ENCODE data around the gene CENPF.

DNA sequence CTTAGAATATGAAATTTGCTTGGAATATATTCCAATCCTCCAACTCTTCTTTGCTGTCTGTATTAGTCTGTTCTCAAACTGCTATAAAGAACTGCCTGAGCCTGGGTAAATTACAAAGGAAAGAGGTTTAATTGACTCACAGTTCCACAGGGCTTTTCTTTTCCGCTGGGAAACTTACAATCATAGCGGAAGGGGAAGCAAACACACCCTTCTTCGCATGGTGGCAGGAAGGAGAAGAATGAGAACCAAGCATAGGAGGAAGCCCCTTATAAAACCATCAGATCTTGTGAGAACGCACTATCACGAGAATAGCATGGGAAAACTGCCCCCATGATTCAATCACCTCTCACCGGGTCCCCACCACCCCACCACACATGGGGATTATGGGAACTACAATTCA, 14.8 kb downstream of the CENPF start:
- TF ChIP-seq EZH2 (IDR thresholded peaks at IDR 0.05) (no peak), EZH2phosphoT487 (IDR thresholded peaks at IDR 0.05) (no peak)
- TF ChIP-seq, protein P1, sequence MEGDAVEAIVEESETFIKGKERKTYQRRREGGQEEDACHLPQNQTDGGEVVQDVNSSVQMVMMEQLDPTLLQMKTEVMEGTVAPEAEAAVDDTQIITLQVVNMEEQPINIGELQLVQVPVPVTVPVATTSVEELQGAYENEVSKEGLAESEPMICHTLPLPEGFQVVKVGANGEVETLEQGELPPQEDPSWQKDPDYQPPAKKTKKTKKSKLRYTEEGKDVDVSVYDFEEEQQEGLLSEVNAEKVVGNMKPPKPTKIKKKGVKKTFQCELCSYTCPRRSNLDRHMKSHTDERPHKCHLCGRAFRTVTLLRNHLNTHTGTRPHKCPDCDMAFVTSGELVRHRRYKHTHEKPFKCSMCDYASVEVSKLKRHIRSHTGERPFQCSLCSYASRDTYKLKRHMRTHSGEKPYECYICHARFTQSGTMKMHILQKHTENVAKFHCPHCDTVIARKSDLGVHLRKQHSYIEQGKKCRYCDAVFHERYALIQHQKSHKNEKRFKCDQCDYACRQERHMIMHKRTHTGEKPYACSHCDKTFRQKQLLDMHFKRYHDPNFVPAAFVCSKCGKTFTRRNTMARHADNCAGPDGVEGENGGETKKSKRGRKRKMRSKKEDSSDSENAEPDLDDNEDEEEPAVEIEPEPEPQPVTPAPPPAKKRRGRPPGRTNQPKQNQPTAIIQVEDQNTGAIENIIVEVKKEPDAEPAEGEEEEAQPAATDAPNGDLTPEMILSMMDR (IDR thresholded peaks at IDR 0.05): no peak
